Epithelial cell of alveolus of lung (primary cell): ENCODE results near the gene PRKAR2B. TPM values are rescaled to one million over a fixed set of nuclear protein-coding genes. Genes with fewer than 3 reads are reported as not detected.

Source experiments
- total RNA-seq: library from RNA; depleted of rRNA; stranded (reverse); fragments of >200 nt; gene quantifications from 2 replicates; pipeline ENCODE4 v1.2.1, GENCODE V29; 2015

The PRKAR2B gene
- total RNA-seq, result 7.9 and 47.7 TPM in 2 replicates

DNA sequence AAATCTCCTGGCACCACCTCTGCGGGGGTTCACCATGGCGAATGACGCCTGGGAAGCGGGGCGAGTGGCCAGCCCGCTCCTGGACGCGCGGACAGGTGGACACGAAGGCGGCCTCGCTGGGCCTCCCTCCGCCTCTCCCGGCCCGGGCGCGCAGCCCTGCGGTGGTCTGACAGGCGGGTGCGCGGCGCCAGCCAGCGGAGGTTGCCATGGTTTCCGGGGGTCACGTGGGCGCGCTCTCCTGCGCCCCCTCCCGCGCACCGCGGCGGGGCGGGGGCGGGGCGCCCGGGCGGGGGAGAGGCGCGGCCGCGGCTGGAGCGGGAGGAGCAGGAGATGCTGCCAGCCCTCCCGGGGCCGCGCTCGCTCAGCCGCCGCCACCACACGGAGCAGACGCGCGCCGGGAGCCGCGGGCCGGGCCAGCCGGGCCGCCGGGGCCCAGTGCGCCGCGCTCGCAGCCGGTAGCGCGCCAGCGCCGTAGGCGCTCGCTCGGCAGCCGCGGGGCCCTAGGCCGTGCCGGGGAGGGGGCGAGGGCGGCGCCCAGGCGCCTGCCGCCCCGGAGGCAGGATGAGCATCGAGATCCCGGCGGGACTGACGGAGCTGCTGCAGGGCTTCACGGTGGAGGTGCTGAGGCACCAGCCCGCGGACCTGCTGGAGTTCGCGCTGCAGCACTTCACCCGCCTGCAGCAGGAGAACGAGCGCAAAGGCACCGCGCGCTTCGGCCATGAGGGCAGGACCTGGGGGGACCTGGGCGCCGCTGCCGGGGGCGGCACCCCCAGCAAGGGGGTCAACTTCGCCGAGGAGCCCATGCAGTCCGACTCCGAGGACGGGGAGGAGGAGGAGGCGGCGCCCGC lies at the start of gene PRKAR2B:
Gene PRKAR2B (plus strand): TSS at position 359 of the 848 bp plus-strand sequence. CDS start 203 bp downstream, at position 562.

DNA sequence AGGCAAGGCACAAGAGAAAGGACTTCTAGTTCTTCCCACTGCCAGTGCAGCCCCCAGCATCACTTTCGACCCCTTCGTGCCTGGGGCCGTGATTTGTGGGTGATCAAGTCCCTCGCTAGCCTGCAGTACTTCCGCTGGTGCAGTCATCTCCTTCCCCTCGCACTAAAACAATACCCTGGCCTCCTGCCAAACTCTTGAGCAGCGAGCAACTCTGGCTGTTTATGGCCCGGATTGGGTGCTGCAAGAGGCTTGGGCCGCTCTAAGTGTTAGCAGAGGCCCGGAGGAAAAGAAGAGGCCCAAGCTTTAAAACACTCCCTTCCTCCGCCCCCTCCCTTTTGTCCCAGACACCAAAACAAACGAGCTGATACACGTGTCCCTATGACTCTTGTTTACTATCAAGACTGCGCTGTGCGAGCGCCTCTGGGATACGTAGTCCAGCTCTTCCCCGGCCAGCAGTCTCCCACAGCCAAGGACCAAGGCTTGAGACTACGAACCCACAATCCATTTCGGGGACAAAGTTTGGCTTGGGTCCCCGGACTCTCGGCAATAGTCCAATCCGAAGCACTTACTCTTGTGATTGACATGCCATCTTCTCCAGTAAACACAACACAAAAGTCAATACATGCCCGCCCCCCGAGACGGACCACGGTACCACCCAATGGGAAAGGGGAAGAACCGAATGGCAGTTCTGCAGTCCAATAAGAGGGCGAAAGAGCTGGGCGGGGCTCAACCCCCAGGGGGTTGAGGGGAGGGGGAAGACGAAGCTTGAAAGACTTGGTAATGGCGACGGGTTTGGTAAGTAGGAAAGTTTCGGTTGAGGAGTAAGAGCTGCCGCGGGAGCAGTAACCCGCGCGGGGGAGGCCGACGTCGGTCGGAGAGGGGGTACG lies 124.0 kb downstream of the PRKAR2B start, which contains the start of gene HBP1:
Gene HBP1 (plus strand): TSS at position 771 of the 887 bp plus-strand sequence. CDS start 10,891 bp downstream, outside the sequence.

Other genes with a start within 250 kb of the PRKAR2B start
- 0.13 TPM in 1 of 2 replicates, not detected in the other for gene PIK3CG, start 179.4 kb upstream of the PRKAR2B start, total RNA-seq
- 45.5 and 95.7 TPM in 2 replicates for gene HBP1, start 124.3 kb downstream of the PRKAR2B start, total RNA-seq